ENCODE results near the gene CATSPER1. TPM values are rescaled to one million over a fixed set of nuclear protein-coding genes. Genes with fewer than 3 reads are reported as not detected.
A peak's percentile ranks its signal among the peaks of the same experiment; 100 is the strongest.

CATSPER1 gene
- total and polyA plus RNA-seq, 2 of the 13 experiments (the other 11 are each of a cell fraction or from before 2014, with no cell fraction given) = 0.17 TPM; not detected in 1

DNA sequence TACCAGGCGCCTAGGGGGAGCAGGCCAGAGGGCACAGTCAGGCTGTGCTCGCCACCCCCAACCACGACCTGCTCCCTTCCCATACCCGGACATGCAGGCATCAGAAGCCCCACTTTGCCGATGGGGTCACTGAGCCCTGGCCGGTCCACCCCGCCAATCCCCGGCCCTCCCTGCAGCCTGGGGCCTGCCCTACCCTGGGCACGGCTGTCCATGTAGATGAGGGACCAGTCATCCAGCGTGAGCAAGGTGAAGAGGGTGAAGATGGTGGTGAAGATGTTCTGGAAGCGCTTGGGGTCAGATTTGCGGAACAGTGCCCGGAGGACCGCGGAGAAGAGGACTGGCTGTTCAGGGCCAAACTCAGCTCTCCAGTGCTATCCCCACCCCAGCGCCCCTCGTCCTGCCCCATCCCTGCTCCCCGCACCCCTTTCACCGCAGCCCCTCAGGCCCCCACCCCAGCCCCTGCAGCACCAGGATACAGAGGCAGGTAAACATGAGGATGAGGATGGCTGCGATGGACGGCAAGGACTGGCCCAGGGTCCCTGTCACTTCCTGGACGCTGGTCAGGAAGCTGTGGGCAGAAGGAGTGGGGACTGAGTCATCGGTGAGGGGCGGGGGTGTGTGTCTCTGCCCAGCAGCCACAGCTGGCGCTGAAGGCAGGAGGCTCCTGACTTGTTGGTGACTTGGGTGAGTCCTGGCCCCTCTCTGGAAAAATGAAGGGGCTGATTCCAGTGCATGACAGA is 5.5 kb downstream of the CATSPER1 start:
- peaks cover 21% of the 10 kb centered on the region for H3K4me1 ChIP-seq (ENCODE audit: insufficient read depth, low read length)
- H3K9ac ChIP-seq (ENCODE audit: insufficient read depth, low read depth, low read length) = no peak overlapping the region
- peaks cover 8 to 36% of the 10 kb centered on the region in 2 experiments; a peak in 3 of 5 replicates for H3K27me3 ChIP-seq (ENCODE audit: control insufficient read depth in 1 of 2, insufficient read depth in 2 of 2, low read length in 2 of 2)
- 68% methylated on average over 15 of the region's 25 CpGs for WGBS (ENCODE audit: low lambda C conversion rate)
- DNase-seq (ENCODE audit: low spot score) = no peak
- in situ Hi-C loops (cut with HindIII; ENCODE audit: extremely low pct_ligation_motif_present, low pct_unique_long_range_greater_than_20kb) (no loop called here), intact Hi-C loops (cut with micrococcal nuclease; ENCODE audit: unreplicated experiment) (no loop called here)
- H3K9me3 ChIP-seq (ENCODE audit: low read length) = no peaks in the 10 kb centered on the region
- FAIRE-seq = no peak
- no peaks in the 10 kb centered on the region for H3K36me3 ChIP-seq (replicated peaks in 1 of 2; ENCODE audit: control insufficient read depth in 1 of 2, insufficient read depth in 2 of 2, low read length in 2 of 2)
- no peak overlapping the region for H2AFZ ChIP-seq (ENCODE audit: low read length)
- H3K4me3 ChIP-seq (replicated peaks in 1 of 3; ENCODE audit: insufficient read depth in 1 of 3, low read depth in 2 of 3, low read length in 3 of 3) = no peak overlapping the region; a peak in 1 of 6 replicates
- CTCF ChIA-PET (ENCODE audit: low intra/inter-chr PET ratio, low total read pairs) = no interaction called here
- POLR2A ChIA-PET = interaction anchor here (1.1 to 1.4 kb wide), 2 partner anchors 18 to 32 kb away, joined by 3 to 4 read pairs; partner anchors contain the start of gene SF3B2
- H3K4me2 ChIP-seq (ENCODE audit: low read depth, low read length) = no peak overlapping the region
- BruUV-seq (replicated peaks) = no TSS peak
- no peaks in the 10 kb centered on the region for H4K20me1 ChIP-seq (ENCODE audit: insufficient read depth, low read length)
- no peak overlapping the region for H3K27ac ChIP-seq (ENCODE audit: extremely low read length, insufficient read depth, low read length)
- ATAC-seq = peak; percentile 62
- no peaks in the 10 kb centered on the region for H3K79me2 ChIP-seq (ENCODE audit: insufficient read depth, low read length)
- no peak for TF ChIP-seq HIVEP1 (CRISPR knock-in tag; IDR thresholded peaks at IDR 0.05)
- TF ChIP-seq SALL1 (CRISPR knock-in tag; IDR thresholded peaks at IDR 0.05) = 0 out of 2 replicates have a peak, but pooled peaks have one; percentile 21
- TF ChIP-seq ATF3 (CRISPR knock-in tag; IDR thresholded peaks at IDR 0.05) = peak; percentile 70
- no peak for TF ChIP-seq TIGD3 (CRISPR knock-in tag; IDR thresholded peaks at IDR 0.05; ENCODE audit: borderline replicate concordance)
- no peak for TF ChIP-seq GFI1 (CRISPR knock-in tag; IDR thresholded peaks at IDR 0.05; ENCODE audit: borderline replicate concordance)
- no peak for TF ChIP-seq SIX4 (CRISPR knock-in tag; IDR thresholded peaks at IDR 0.05)
- no peak for TF ChIP-seq LBX2 (CRISPR knock-in tag; IDR thresholded peaks at IDR 0.05; ENCODE audit: borderline replicate concordance)
- 0 out of 2 replicates have a peak, but pooled peaks have one; percentile 43 for TF ChIP-seq ELF1 (CRISPR knock-in tag; IDR thresholded peaks at IDR 0.05)
- TF ChIP-seq ZSCAN21 (CRISPR knock-in tag; IDR thresholded peaks at IDR 0.05; ENCODE audit: borderline replicate concordance) = 0 out of 2 replicates have a peak, but pooled peaks have one; percentile 24
- TF ChIP-seq BCL6 (CRISPR knock-in tag; IDR thresholded peaks at IDR 0.05) = no peak
- no peak for TF ChIP-seq ZNF549 (CRISPR knock-in tag; IDR thresholded peaks at IDR 0.05)
- TF ChIP-seq, protein P1, sequence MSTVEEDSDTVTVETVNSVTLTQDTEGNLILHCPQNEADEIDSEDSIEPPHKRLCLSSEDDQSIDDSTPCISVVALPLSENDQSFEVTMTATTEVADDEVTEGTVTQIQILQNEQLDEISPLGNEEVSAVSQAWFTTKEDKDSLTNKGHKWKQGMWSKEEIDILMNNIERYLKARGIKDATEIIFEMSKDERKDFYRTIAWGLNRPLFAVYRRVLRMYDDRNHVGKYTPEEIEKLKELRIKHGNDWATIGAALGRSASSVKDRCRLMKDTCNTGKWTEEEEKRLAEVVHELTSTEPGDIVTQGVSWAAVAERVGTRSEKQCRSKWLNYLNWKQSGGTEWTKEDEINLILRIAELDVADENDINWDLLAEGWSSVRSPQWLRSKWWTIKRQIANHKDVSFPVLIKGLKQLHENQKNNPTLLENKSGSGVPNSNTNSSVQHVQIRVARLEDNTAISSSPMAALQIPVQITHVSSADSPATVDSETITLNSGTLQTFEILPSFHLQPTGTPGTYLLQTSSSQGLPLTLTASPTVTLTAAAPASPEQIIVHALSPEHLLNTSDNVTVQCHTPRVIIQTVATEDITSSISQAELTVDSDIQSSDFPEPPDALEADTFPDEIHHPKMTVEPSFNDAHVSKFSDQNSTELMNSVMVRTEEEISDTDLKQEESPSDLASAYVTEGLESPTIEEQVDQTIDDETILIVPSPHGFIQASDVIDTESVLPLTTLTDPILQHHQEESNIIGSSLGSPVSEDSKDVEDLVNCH (CRISPR knock-in tag; IDR thresholded peaks at IDR 0.05) = no peak
- no peak for TF ChIP-seq TSC22D2 (CRISPR knock-in tag; IDR thresholded peaks at IDR 0.05; ENCODE audit: borderline replicate concordance)
- no peak for TF ChIP-seq ATRX (CRISPR knock-in tag; IDR thresholded peaks at IDR 0.05; ENCODE audit: borderline replicate concordance)
- TF ChIP-seq, protein P2, sequence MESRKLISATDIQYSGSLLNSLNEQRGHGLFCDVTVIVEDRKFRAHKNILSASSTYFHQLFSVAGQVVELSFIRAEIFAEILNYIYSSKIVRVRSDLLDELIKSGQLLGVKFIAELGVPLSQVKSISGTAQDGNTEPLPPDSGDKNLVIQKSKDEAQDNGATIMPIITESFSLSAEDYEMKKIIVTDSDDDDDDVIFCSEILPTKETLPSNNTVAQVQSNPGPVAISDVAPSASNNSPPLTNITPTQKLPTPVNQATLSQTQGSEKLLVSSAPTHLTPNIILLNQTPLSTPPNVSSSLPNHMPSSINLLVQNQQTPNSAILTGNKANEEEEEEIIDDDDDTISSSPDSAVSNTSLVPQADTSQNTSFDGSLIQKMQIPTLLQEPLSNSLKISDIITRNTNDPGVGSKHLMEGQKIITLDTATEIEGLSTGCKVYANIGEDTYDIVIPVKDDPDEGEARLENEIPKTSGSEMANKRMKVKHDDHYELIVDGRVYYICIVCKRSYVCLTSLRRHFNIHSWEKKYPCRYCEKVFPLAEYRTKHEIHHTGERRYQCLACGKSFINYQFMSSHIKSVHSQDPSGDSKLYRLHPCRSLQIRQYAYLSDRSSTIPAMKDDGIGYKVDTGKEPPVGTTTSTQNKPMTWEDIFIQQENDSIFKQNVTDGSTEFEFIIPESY (CRISPR knock-in tag; IDR thresholded peaks at IDR 0.05) = peak; percentile 57; the same call in 1 of the 2 replicates
